ENCODE data around the gene FABP1. TPM values are rescaled to one million over a fixed set of nuclear protein-coding genes. Genes with fewer than 3 reads are reported as not detected.

FABP1 gene
- total RNA-seq, 1 experiment from 2014 or later = not detected

DNA sequence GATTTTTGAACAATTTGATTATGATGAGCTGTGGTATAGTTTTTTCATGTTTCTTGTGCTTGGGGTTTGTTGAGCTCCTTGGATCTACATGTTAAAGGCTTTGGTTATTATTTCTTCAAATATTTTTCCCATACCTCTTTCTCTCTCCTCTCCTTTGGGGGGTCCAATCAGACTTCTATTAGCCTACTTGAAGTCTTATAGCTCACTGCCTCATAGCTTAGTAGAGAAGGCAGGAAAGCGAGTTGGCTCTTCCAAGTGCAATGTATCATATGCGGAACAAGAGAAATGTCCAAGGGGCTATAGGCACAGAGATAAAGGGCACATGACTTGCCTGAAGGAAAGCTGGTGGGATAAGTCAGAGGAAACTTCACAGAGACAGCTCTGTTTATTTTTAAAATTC, 14.1 kb upstream of the FABP1 start:
- intact Hi-C loops (cut with micrococcal nuclease; ENCODE audit: unreplicated experiment) = no loop called here

DNA sequence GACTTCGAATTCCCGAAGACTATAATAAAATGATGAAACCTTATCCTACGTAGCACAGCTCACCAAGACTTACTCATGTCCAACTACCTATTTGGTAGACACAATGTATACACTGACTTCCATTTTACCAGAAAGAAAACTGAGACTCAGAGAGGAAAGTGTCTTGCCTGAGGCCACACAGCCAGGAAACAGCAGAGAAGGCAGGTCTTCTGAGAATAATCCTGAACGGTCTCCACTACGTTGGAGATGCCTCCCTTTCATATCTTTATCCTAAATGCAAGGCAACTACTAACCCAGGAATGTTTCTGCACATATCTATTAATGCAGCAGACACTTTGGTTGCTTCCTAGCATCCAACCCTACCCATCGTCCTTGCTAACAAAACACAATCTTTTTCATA, 11.9 kb upstream of the FABP1 start:
- intact Hi-C loops (cut with micrococcal nuclease; ENCODE audit: unreplicated experiment) = no loop called here
- POLR2A ChIA-PET (ENCODE audit: low non-redundant PET) = no interaction called here

More for the DNA sequence above, 14.1 kb upstream of the FABP1 start:
- BruUV-seq (replicated peaks) = no TSS peak
- Histone ChIP-seq H3K27ac (ENCODE audit: low read depth, low read length, poor library complexity, severe bottlenecking) (no peak overlapping the region), H3K36me3 (ENCODE audit: insufficient read depth, low read length, poor library complexity, severe bottlenecking) (no peaks in the 10 kb centered on the region), H3K27me3 (replicated peaks; ENCODE audit: insufficient read depth, low read depth, low read length, poor library complexity) (peaks cover 61% of the 10 kb centered on the region), H3K4me1 (ENCODE audit: insufficient read depth, low read length, poor library complexity, severe bottlenecking) (no peaks in the 10 kb centered on the region), H3K4me3 (ENCODE audit: low read depth, low read length, poor library complexity, severe bottlenecking) (no peak overlapping the region), H3K9me3 (ENCODE audit: low read depth, low read length, poor library complexity, severe bottlenecking) (no peaks in the 10 kb centered on the region)
- POLR2A ChIA-PET (ENCODE audit: low non-redundant PET) = no interaction called here
- CTCF ChIA-PET = no interaction called here
- DNase-seq (ENCODE audit: low spot score) = no peak
- no peak for TF ChIP-seq EZH2 (IDR thresholded peaks at IDR 0.05; ENCODE audit: borderline replicate concordance, low read depth, low read length, poor library complexity, severe bottlenecking)
- TF ChIP-seq, protein P1, sequence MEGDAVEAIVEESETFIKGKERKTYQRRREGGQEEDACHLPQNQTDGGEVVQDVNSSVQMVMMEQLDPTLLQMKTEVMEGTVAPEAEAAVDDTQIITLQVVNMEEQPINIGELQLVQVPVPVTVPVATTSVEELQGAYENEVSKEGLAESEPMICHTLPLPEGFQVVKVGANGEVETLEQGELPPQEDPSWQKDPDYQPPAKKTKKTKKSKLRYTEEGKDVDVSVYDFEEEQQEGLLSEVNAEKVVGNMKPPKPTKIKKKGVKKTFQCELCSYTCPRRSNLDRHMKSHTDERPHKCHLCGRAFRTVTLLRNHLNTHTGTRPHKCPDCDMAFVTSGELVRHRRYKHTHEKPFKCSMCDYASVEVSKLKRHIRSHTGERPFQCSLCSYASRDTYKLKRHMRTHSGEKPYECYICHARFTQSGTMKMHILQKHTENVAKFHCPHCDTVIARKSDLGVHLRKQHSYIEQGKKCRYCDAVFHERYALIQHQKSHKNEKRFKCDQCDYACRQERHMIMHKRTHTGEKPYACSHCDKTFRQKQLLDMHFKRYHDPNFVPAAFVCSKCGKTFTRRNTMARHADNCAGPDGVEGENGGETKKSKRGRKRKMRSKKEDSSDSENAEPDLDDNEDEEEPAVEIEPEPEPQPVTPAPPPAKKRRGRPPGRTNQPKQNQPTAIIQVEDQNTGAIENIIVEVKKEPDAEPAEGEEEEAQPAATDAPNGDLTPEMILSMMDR (conservative IDR thresholded peaks at IDR 0.05; ENCODE audit: low read depth, low read length) = no peak

DNA sequence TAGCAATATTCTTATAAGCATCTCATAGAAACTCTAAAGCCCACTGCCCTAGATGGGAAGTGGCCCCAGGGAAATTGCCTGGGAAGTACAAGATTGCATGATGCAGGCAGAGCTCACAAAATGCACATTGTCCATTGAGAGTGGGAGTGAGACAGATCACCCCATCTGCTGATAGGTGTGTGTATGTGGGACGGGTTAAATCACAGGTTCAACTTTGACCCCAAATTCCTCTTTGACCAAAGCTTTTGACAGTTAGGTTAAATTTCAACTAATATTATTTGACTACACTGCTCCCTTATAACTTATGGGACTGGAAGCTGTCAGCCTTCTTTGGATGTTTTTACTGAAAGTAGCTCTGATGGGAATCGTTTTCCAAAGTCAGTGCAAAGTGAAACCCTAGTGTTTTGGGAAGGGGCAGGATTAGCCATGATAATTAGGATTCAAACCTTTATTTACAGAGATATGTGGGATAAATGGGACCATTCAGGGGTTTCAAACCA, 11.4 kb upstream of the FABP1 start:
- H3K27me3 ChIP-seq (replicated peaks; ENCODE audit: insufficient read depth, low read depth, low read length, poor library complexity) = peaks cover 79% of the 10 kb centered on the region
- no peaks in the 10 kb centered on the region for H3K4me1 ChIP-seq (ENCODE audit: insufficient read depth, low read length, poor library complexity, severe bottlenecking)
- no peak overlapping the region for H3K4me3 ChIP-seq (ENCODE audit: low read depth, low read length, poor library complexity, severe bottlenecking)
- no peak for DNase-seq (ENCODE audit: low spot score)
- no TSS peak for BruUV-seq (replicated peaks)
- no peak for TF ChIP-seq EZH2 (IDR thresholded peaks at IDR 0.05; ENCODE audit: borderline replicate concordance, low read depth, low read length, poor library complexity, severe bottlenecking)
- TF ChIP-seq, protein P1 (conservative IDR thresholded peaks at IDR 0.05; ENCODE audit: low read depth, low read length) = no peak
- intact Hi-C loops (cut with micrococcal nuclease; ENCODE audit: unreplicated experiment) = no loop called here
- no peaks in the 10 kb centered on the region for H3K36me3 ChIP-seq (ENCODE audit: insufficient read depth, low read length, poor library complexity, severe bottlenecking)
- H3K27ac ChIP-seq (ENCODE audit: low read depth, low read length, poor library complexity, severe bottlenecking) = no peak overlapping the region
- H3K9me3 ChIP-seq (ENCODE audit: low read depth, low read length, poor library complexity, severe bottlenecking) = no peaks in the 10 kb centered on the region
- ChIA-PET CTCF (interaction anchor here (0.6 kb wide), 1 partner anchor 74 kb away, joined by 7 read pairs; no protein-coding TSS in a partner anchor), POLR2A (ENCODE audit: low non-redundant PET) (no interaction called here)

More for the DNA sequence above, 11.9 kb upstream of the FABP1 start:
- CTCF ChIA-PET = interaction anchor here (0.6 kb wide), 1 partner anchor 75 kb away, joined by 7 read pairs; no protein-coding TSS in a partner anchor
- no TSS peak for BruUV-seq (replicated peaks)
- H3K27me3 ChIP-seq (replicated peaks; ENCODE audit: insufficient read depth, low read depth, low read length, poor library complexity) = peaks cover 80% of the 10 kb centered on the region
- no peak overlapping the region for H3K27ac ChIP-seq (ENCODE audit: low read depth, low read length, poor library complexity, severe bottlenecking)
- H3K36me3 ChIP-seq (ENCODE audit: insufficient read depth, low read length, poor library complexity, severe bottlenecking) = no peaks in the 10 kb centered on the region
- no peaks in the 10 kb centered on the region for H3K9me3 ChIP-seq (ENCODE audit: low read depth, low read length, poor library complexity, severe bottlenecking)
- TF ChIP-seq, protein P1 (conservative IDR thresholded peaks at IDR 0.05; ENCODE audit: low read depth, low read length) = no peak
- no peak for TF ChIP-seq EZH2 (IDR thresholded peaks at IDR 0.05; ENCODE audit: borderline replicate concordance, low read depth, low read length, poor library complexity, severe bottlenecking)
- no peak overlapping the region for H3K4me3 ChIP-seq (ENCODE audit: low read depth, low read length, poor library complexity, severe bottlenecking)
- no peak for DNase-seq (ENCODE audit: low spot score)
- no peaks in the 10 kb centered on the region for H3K4me1 ChIP-seq (ENCODE audit: insufficient read depth, low read length, poor library complexity, severe bottlenecking)
